ENCODE measurements around the gene IGSF23.
"Not testable (repeated sequence)": the region's sequence is repeated elsewhere in the genome, so short reads cannot be mapped to it uniquely, and the experiment has no call there.

Gene IGSF23

GRCh38 chr19:44673510-44673909, 60.1 kb downstream of the IGSF23 start:
- H3K4me1 ChIP-seq (ENCODE audit: control insufficient read depth in 1 of 2, insufficient read depth in 2 of 2, low read length in 2 of 2), result no peaks in the 10 kb centered on the region
- H3K27ac ChIP-seq (ENCODE audit: low read length), result no peak overlapping the region
- H3K36me3 ChIP-seq (ENCODE audit: control insufficient read depth in 1 of 2, insufficient read depth in 2 of 2, low read length in 2 of 2), result no peaks in the 10 kb centered on the region
- H3K27me3 ChIP-seq (ENCODE audit: low read depth, low read length), result no peaks in the 10 kb centered on the region
- H3K9me3 ChIP-seq (ENCODE audit: control insufficient read depth in 1 of 2, low read length in 2 of 2), result no peaks in the 10 kb centered on the region
- H3K4me3 ChIP-seq (ENCODE audit: low read depth in 1 of 2, low read length in 2 of 2), result no peak overlapping the region

- H3K9me3 ChIP-seq (ENCODE audit: control insufficient read depth in 1 of 2, low read length in 2 of 2), result no peaks in the 10 kb centered on the region
Measured at GRCh38 chr19:44675521-44675920, 62.2 kb downstream of the IGSF23 start.

GRCh38 chr19:44677019-44677811, 63.9 kb downstream of the IGSF23 start:
- H3K9me3 ChIP-seq (ENCODE audit: control insufficient read depth in 1 of 2, low read length in 2 of 2), result no peaks in the 10 kb centered on the region
- no peaks in the 10 kb centered on the region for H3K4me1 ChIP-seq (ENCODE audit: control insufficient read depth in 1 of 2, insufficient read depth in 2 of 2, low read length in 2 of 2)
- no peaks in the 10 kb centered on the region for H3K27me3 ChIP-seq (ENCODE audit: low read depth, low read length)
- no peak overlapping the region for H3K4me3 ChIP-seq (ENCODE audit: low read depth in 1 of 2, low read length in 2 of 2)
- peaks cover 0 to 11% of the 10 kb centered on the region in 2 donors for H3K36me3 ChIP-seq (ENCODE audit: control insufficient read depth in 1 of 2, insufficient read depth in 2 of 2, low read length in 2 of 2)
- no peak overlapping the region for H3K27ac ChIP-seq (ENCODE audit: low read length)

More at GRCh38 chr19:44675521-44675920, 62.2 kb downstream of the IGSF23 start:
- Histone ChIP-seq H3K27ac (ENCODE audit: low read length) (no peak overlapping the region), H3K4me3 (ENCODE audit: low read depth in 1 of 2, low read length in 2 of 2) (no peak overlapping the region), H3K36me3 (ENCODE audit: control insufficient read depth in 1 of 2, insufficient read depth in 2 of 2, low read length in 2 of 2) (peaks cover 0 to 3% of the 10 kb centered on the region in 2 donors), H3K4me1 (ENCODE audit: control insufficient read depth in 1 of 2, insufficient read depth in 2 of 2, low read length in 2 of 2) (no peaks in the 10 kb centered on the region), H3K27me3 (ENCODE audit: low read depth, low read length) (no peaks in the 10 kb centered on the region)

- H3K27ac ChIP-seq (ENCODE audit: low read length), result no peak overlapping the region
- no peaks in the 10 kb centered on the region for H3K9me3 ChIP-seq (ENCODE audit: control insufficient read depth in 1 of 2, low read length in 2 of 2)
- no peak overlapping the region for H3K4me3 ChIP-seq (ENCODE audit: low read depth in 1 of 2, low read length in 2 of 2)
- H3K27me3 ChIP-seq (ENCODE audit: low read depth, low read length), result no peaks in the 10 kb centered on the region
- no peaks in the 10 kb centered on the region for H3K4me1 ChIP-seq (ENCODE audit: control insufficient read depth in 1 of 2, insufficient read depth in 2 of 2, low read length in 2 of 2)
- H3K36me3 ChIP-seq (ENCODE audit: control insufficient read depth in 1 of 2, insufficient read depth in 2 of 2, low read length in 2 of 2), result peaks cover 0 to 17% of the 10 kb centered on the region in 2 donors
Measured at GRCh38 chr19:44680536-44680935, 67.2 kb downstream of the IGSF23 start.

GRCh38 chr19:44681992-44682790, 68.8 kb downstream of the IGSF23 start:
- H3K36me3 ChIP-seq (ENCODE audit: control insufficient read depth in 1 of 2, insufficient read depth in 2 of 2, low read length in 2 of 2), result peaks cover 0 to 17% of the 10 kb centered on the region in 2 donors
- no peak overlapping the region for H3K27ac ChIP-seq (ENCODE audit: low read length)
- H3K27me3 ChIP-seq (ENCODE audit: low read depth, low read length), result no peaks in the 10 kb centered on the region
- no peak overlapping the region for H3K4me3 ChIP-seq (ENCODE audit: low read depth in 1 of 2, low read length in 2 of 2)
- H3K9me3 ChIP-seq (ENCODE audit: control insufficient read depth in 1 of 2, low read length in 2 of 2), result no peaks in the 10 kb centered on the region
- H3K4me1 ChIP-seq (ENCODE audit: control insufficient read depth in 1 of 2, insufficient read depth in 2 of 2, low read length in 2 of 2), result no peaks in the 10 kb centered on the region

GRCh38 chr19:44682807-44683206, 69.4 kb downstream of the IGSF23 start:
- Histone ChIP-seq H3K9me3 (ENCODE audit: control insufficient read depth in 1 of 2, low read length in 2 of 2) (no peaks in the 10 kb centered on the region), H3K4me3 (ENCODE audit: low read depth in 1 of 2, low read length in 2 of 2) (no peak overlapping the region), H3K27ac (ENCODE audit: low read length) (no peak overlapping the region), H3K27me3 (ENCODE audit: low read depth, low read length) (no peaks in the 10 kb centered on the region), H3K36me3 (ENCODE audit: control insufficient read depth in 1 of 2, insufficient read depth in 2 of 2, low read length in 2 of 2) (peaks cover 0 to 17% of the 10 kb centered on the region in 2 donors), H3K4me1 (ENCODE audit: control insufficient read depth in 1 of 2, insufficient read depth in 2 of 2, low read length in 2 of 2) (no peaks in the 10 kb centered on the region)

- Histone ChIP-seq H3K4me1 (ENCODE audit: control insufficient read depth in 1 of 2, insufficient read depth in 2 of 2, low read length in 2 of 2) (no peaks in the 10 kb centered on the region), H3K27me3 (ENCODE audit: low read depth, low read length) (no peaks in the 10 kb centered on the region), H3K4me3 (ENCODE audit: low read depth in 1 of 2, low read length in 2 of 2) (no peak overlapping the region), H3K9me3 (ENCODE audit: control insufficient read depth in 1 of 2, low read length in 2 of 2) (no peaks in the 10 kb centered on the region), H3K27ac (ENCODE audit: low read length) (no peak overlapping the region), H3K36me3 (ENCODE audit: control insufficient read depth in 1 of 2, insufficient read depth in 2 of 2, low read length in 2 of 2) (peaks cover 0 to 17% of the 10 kb centered on the region in 2 donors)
Measured at GRCh38 chr19:44683434-44684210, 70.3 kb downstream of the IGSF23 start.

GRCh38 chr19:44684396-44684795, 71.0 kb downstream of the IGSF23 start:
- not testable (repeated sequence) for H3K27ac ChIP-seq (ENCODE audit: low read length); H3K27me3 ChIP-seq (ENCODE audit: low read depth, low read length); H3K4me1 ChIP-seq (ENCODE audit: control insufficient read depth in 1 of 2, insufficient read depth in 2 of 2, low read length in 2 of 2); H3K9me3 ChIP-seq (ENCODE audit: control insufficient read depth in 1 of 2, low read length in 2 of 2); H3K4me3 ChIP-seq (ENCODE audit: low read depth in 1 of 2, low read length in 2 of 2)
- peaks cover 0 to 17% of the 10 kb centered on the region in 2 donors for H3K36me3 ChIP-seq (ENCODE audit: control insufficient read depth in 1 of 2, insufficient read depth in 2 of 2, low read length in 2 of 2)

GRCh38 chr19:44684892-44685863, 71.8 kb downstream of the IGSF23 start:
- Histone ChIP-seq H3K27me3 (ENCODE audit: low read depth, low read length) (no peaks in the 10 kb centered on the region), H3K4me3 (ENCODE audit: low read depth in 1 of 2, low read length in 2 of 2) (no peak overlapping the region), H3K27ac (ENCODE audit: low read length) (no peak overlapping the region), H3K9me3 (ENCODE audit: control insufficient read depth in 1 of 2, low read length in 2 of 2) (no peaks in the 10 kb centered on the region), H3K36me3 (ENCODE audit: control insufficient read depth in 1 of 2, insufficient read depth in 2 of 2, low read length in 2 of 2) (peaks cover 0 to 17% of the 10 kb centered on the region in 2 donors), H3K4me1 (ENCODE audit: control insufficient read depth in 1 of 2, insufficient read depth in 2 of 2, low read length in 2 of 2) (peaks cover 0 to 4% of the 10 kb centered on the region in 2 donors)

- Histone ChIP-seq H3K27ac (ENCODE audit: low read length) (no peak overlapping the region), H3K9me3 (ENCODE audit: control insufficient read depth in 1 of 2, low read length in 2 of 2) (no peaks in the 10 kb centered on the region), H3K27me3 (ENCODE audit: low read depth, low read length) (no peaks in the 10 kb centered on the region), H3K4me1 (ENCODE audit: control insufficient read depth in 1 of 2, insufficient read depth in 2 of 2, low read length in 2 of 2) (peaks cover 0 to 4% of the 10 kb centered on the region in 2 donors), H3K4me3 (ENCODE audit: low read depth in 1 of 2, low read length in 2 of 2) (no peak overlapping the region), H3K36me3 (ENCODE audit: control insufficient read depth in 1 of 2, insufficient read depth in 2 of 2, low read length in 2 of 2) (peaks cover 0 to 11% of the 10 kb centered on the region in 2 donors)
Measured at GRCh38 chr19:44685877-44686276, 72.5 kb downstream of the IGSF23 start.
